ENCODE measurements around the gene NRP1.

- TF ChIP-seq CTCF (IDR thresholded peaks at IDR 0.05) (no peak), POLR2A (IDR thresholded peaks at IDR 0.05) (no peak)
Observed at GRCh38 chr10:33178026-33178755, 156.3 kb downstream of the NRP1 start.

All from lower leg skin (tissue), 3 donors.